Adipose tissue (tissue), 3 donors: Measurements from ENCODE around the gene CHAC1. TPM values are rescaled to one million over a fixed set of nuclear protein-coding genes. Genes with fewer than 3 reads are reported as not detected.

Source experiments
- H3K27ac ChIP-seq: one replicate; pipeline ENCODE4 v1.5.1; 2013; ENCODE audit warnings: low read depth, low read length
- WGBS, 3 donors: extraction: QIAGEN DNeasy Blood & Tissue Kit; methylation state at CpG; one replicate each; pipeline ENCODE4 v1.1.7; 2013; 5-methylcytosine and 5-hydroxymethylcytosine counted together
- polyA plus RNA-seq, 3 donors: library from polyadenylated mRNA; stranded (reverse); fragments of 200-250 nt; gene quantifications; one replicate each; pipeline ENCODE4 v1.2.3, GENCODE V29; 2013
- donor health status: healthy with polysubstance abuse.
- donor health status: Bipolar disorder and iron deficiency.
- donor health status: healthy.

CHAC1 gene, protein sequence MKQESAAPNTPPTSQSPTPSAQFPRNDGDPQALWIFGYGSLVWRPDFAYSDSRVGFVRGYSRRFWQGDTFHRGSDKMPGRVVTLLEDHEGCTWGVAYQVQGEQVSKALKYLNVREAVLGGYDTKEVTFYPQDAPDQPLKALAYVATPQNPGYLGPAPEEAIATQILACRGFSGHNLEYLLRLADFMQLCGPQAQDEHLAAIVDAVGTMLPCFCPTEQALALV
- polyA plus RNA-seq = 1 to 10 TPM; 4.8 to 9.4 (median 6.4) TPM

DNA sequence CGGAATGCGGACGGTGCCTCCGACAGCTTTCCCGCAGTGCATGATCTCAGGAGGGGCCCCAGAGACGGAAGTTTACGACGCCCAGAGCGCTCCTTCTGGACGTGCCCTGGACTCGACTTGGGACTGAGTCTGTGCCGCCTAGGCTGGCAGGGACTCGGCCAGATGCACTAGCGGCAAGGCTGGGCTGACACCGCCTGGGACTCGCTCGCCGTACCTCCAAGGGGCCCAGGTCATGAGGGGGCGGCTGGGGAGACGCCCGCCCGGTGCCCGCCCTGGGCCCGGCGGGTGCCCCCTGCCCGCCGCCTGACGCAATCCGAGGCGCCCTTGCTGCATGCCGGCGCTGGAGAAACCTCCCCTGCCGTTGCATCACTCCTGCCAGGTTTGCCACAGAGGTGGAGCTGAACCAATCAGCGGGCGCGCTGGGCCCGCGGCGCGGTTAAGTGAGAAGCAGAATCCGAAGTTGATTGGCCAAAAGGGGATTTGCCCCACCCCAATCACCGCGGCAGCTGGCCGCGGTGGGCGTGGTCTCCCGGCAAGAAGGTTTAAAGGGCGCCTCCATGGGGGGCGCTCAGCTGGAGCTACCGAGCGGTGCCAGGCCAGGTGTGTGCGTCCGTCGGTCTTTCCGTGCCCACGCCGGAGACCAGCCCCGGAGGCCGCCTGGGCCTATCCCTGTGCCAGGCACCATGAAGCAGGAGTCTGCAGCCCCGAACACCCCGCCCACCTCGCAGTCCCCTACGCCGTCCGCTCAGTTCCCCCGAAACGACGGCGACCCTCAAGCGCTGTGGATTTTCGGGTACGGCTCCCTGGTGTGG, at the start of gene CHAC1:
CHAC1 (plus strand) TSS at position 571 of the 812 bp plus-strand sequence; CDS start at position 684, 113 bp downstream.
- no peak within 1 kb of the TSS for H3K27ac ChIP-seq
- 1 to 2% (median 1%) methylated on average over 45 to 72 of the region's 72 CpGs for WGBS, 3 donors

DNA sequence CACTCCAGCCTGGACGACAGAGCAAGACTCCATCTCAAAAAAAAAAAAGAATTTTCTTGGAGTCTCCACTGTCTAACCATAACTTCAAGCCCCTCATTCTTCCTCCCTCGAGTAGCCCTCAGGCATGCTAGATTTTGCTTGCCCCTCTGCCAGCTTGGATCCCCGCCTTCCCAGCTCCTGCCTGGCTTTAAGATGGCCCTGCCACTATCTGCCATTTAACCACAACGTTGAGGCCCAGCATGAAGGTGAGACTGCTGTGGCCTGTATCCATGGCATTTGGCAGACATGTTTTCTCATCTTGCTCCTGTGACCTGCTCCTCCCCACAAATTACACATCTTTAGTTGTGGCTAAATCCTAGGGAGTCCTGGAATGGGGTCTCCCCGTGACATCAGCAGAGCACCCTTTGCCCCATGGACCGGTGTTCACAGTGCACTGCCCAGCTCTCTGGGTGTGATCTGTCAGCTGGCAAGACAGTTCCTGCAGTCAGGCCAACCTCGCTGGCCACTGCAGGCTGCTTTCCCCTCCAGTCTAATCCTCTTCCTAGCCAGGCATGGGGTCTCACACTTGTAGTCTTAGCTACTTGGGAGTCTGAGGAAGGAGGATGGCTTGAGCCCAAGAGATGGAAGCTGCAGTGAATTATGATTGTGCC, 48.6 kb upstream of the CHAC1 start:
- H3K27ac ChIP-seq = no peak overlapping the region
- 67 to 79% (median 68%) methylated on average over 7 of the region's 7 CpGs for WGBS, 3 donors

DNA sequence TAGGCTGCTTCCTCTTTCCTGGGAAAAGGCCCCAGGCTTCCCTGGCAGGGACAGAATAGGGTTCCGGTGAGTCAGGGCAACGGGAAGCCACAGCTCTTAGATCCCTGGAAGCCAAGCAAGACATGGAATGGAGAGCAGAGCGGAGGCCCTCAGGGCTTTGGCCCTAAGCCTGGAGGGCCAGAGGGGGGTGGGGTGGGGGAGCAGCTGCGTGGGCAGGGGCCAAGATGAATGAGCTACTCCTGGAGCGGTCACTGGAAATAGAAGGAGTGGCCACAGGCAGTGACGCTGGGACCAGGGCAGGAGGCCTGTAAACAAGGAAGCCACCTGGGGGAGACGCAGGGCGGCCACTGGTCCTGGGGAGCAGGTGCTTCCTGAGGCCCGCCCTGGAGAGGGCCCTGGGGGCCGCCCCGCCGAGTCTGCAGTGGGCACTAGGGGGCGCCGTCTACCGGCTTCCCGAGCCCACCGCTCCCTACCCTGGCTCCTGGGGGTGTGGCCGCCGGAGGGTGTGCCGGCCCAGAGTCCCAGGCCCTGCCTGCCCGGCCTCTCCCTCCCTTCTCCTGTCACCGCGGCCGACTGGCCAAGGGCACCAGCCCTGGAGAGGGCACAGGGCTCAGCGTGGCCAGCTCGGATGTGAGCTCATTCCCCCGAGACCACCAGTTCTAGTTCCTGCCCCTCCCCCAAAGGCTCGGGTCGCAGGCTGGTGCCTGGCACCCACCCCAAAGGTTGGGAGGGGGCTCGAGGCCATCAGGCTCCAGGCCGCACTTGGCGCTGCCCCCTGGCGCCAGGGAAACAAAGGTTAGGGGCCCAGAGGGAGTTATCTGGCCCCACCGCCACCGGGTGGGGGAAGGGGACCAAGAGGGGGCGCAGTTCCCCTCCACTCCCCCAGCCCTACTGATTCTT, 46.9 kb upstream of the CHAC1 start:
- 2 to 3% (median 3%) methylated on average over 23 to 36 of the region's 36 CpGs for WGBS, 3 donors
- H3K27ac ChIP-seq = no peak overlapping the region

DNA sequence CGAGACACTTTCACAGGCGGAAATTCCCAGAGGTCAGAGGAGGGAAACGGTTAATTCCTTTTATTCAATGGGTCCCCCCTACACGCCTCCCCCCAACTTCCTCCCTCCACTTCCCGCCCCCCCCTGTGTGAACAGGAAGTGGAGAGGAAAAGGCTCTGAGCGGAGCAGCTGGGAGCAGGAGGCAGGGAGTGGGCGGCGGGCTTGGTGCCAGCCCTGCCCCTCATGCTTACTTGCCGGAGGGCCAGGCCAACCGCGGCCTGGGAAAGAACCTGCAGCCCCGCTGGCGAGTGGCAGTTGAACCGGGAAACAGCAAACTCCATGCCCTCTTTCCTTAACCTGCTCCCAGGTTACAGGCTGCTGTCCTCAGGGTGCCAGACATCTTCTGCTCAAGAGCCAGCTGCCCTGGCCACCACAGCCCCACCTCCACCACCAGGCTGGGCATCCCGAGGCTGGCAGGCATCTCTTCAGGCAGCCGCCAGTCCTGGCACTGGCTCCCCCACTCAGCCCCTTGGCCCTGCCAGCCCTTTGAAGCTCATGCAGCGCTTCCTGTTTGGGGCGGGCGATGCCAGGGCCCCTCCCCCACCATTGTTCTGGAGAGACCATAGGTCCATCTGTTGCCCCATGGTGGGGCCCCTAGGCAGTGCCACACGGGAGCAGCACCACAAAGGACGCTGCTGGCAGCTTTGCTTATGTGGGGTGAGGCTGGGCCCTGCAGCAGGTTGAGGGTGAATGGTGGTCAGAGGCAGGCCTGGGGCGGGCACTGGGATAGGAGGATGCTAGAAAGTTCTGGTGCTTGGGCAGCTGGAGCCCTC, 46.1 kb upstream of the CHAC1 start:
- 17 to 37% (median 18%) methylated on average over 19 to 22 of the region's 22 CpGs for WGBS, 3 donors
- H3K27ac ChIP-seq = no peak overlapping the region

- no peak overlapping the region for H3K27ac ChIP-seq
- 69 to 87% (median 76%) methylated on average over 7 of the region's 7 CpGs for WGBS, 3 donors
Measured at GRCh38 chr15:40908095-40908494, 45.2 kb upstream of the CHAC1 start.

DNA sequence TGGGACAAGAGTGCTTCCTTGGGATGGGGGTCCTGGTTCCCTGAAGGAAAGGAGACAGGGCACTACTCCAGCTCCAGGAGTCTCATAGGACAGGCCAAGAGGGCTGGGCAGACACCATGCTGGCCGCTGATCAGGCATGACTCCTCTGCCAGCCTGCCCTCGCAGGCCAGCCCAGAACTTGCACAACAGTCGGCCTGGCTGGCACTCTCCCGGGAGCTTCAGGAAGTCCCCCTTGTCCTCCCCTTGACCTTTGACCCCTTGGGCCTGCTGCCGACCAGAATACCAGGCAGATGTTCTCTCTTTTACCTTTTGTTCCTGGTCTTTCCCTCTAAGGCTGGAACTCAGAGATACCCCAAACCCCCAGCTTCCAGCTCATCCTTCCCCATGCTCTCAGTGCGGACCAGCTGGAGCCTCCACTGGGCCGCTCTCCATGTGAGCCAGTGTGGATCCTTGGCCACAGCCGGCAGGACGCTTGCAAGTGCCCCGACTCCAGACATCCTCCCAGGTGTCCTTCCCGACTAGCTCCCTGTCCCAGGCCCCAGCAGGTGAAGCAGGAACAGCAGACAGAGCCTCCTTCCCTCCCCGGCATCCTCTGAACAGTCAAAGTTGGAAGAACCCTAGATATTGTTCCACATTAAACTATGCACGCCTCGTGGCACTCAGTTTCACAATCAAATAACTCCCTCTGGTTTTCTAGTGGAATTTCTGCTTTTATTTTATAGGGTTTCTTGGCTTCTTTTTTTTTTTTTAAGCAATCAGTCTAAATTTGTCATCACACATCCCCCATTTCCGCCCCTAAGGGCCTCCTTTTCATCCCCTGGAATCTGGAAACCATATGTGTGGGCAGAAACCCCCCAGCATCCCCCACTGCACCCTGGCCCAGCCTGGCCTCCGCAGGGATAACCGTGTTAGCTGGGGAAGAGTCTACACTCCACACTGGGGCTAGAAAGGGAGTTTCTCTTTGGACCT, 43.3 kb upstream of the CHAC1 start:
- H3K27ac ChIP-seq = no peak overlapping the region
- WGBS, 3 donors = 45 to 72% (median 46%) methylated on average over 17 of the region's 17 CpGs

DNA sequence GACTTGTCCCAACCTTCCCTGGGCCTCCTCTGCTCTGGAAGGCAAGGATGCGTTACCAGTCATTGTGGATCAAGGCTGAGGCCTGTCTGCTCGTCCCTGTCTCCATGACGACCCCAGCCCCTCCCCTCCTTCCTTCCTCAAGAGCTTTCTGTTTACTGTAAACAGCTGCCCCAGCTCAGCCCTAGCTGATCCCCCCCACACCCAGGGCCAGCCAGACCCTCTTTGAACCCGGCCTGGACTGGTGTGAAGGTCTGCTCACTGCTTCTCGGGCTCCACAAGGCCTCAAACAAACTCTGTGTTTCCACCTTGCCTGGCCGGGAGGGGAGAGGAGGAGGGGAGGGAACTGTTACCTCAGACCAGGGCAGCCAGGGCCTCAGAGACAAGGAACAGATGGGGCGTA, 42.1 kb upstream of the CHAC1 start:
- no peak overlapping the region for H3K27ac ChIP-seq
- 61 to 84% (median 63%) methylated on average over 7 of the region's 7 CpGs for WGBS, 3 donors

DNA sequence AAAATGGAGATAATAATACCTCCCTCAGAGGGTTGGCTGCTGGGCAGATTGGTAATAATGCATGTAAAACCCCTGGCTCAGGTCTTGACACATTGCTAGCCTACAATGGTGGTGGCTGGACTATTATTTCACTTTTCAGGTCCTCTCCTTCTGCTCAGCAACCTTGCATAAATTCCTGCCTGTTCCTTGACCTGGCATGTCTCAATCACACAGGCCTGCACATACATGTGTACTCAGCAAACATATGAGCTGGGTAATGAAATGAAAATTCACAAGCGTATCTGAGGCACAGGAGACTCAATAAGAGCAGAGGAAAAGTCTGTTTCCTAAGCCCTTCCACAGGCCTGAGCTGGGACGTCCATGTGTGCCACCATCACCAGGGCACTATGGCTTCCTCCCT, 41.6 kb upstream of the CHAC1 start:
- no peak overlapping the region for H3K27ac ChIP-seq

GRCh38 chr15:40912478-40912877, 40.8 kb upstream of the CHAC1 start:
- H3K27ac ChIP-seq = no peak overlapping the region
- 65 to 81% (median 69%) methylated on average over 6 of the region's 6 CpGs for WGBS, 3 donors

More for the DNA sequence above, 41.6 kb upstream of the CHAC1 start:
- WGBS, 3 donors = 76 to 92% (median 85%) methylated on average over 2 of the region's 2 CpGs

GRCh38 chr15:40914013-40914412, 39.3 kb upstream of the CHAC1 start:
- 97% methylated on average over 12 of the region's 12 CpGs for WGBS, 3 donors
- H3K27ac ChIP-seq = no peak overlapping the region

GRCh38 chr15:40914486-40914885, 38.8 kb upstream of the CHAC1 start:
- WGBS, 3 donors = 80 to 85% (median 82%) methylated on average over 8 of the region's 8 CpGs
- H3K27ac ChIP-seq = no peak overlapping the region

GRCh38 chr15:40915116-40915661, 38.1 kb upstream of the CHAC1 start:
- no peak overlapping the region for H3K27ac ChIP-seq

DNA sequence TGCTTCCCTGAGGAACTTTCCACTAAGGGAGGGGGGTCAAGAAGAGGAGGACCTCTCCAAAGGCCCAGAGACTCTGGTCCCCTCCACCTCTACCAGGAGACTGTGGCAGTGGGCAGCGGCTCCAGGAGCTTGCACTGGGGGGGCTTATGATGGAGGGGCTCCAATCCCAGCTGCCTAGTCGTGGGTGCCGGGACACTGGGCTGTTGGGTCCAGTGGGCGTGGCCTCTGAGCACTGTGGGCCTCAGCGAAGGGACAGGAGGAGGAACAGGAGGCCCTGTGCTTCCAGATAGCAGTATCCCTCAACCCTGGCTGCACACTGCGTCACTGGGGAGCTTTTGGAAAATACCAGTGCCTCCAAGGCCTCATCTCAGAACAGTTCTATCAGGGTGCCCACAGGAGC, 37.6 kb upstream of the CHAC1 start:
- H3K27ac ChIP-seq = no peak overlapping the region
- WGBS, 3 donors = 65 to 80% (median 74%) methylated on average over 6 of the region's 6 CpGs

More at GRCh38 chr15:40915116-40915661, 38.1 kb upstream of the CHAC1 start:
- WGBS, 3 donors = 79 to 87% (median 83%) methylated on average over 12 of the region's 12 CpGs

DNA sequence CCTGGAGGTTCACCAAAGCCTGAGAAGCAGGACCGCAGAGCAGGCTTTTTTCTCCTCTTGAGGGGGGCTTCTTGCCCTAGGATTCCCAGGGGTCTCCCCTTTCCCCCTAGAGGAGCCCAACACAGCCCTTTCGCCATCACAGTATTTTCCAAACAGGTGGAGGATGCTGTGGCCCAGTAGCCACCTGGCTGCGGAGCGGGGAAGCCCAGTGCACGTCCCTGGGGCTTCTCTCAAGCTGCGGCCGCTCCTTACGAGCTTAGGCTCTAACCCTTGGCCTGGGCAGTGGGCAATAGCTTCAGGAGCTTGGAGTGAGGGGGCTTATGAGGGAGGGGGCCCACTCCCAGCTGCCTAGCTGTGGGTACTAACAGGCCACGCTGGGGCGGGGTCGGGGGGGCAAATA, 35.7 kb upstream of the CHAC1 start:
- H3K27ac ChIP-seq = no peak overlapping the region
- WGBS, 3 donors = 71 to 76% (median 74%) methylated on average over 11 of the region's 11 CpGs

- H3K27ac ChIP-seq = no peak overlapping the region
- 72 to 81% (median 78%) methylated on average over 14 to 15 of the region's 15 CpGs for WGBS, 3 donors
Measured at GRCh38 chr15:40918146-40918798, 35.0 kb upstream of the CHAC1 start.
